Subcutaneous adipose tissue (tissue), 4 donors: ENCODE measurements around the gene GMIP. TPM values are rescaled to one million over a fixed set of nuclear protein-coding genes. Genes with fewer than 3 reads are reported as not detected.

ENCODE experiments used
- total RNA-seq, 4 donors: library from RNA; depleted of rRNA; stranded (reverse); fragments of >200 nt; gene quantifications; one replicate each; pipeline ENCODE4 v1.1.0, GENCODE V29; 2016
- TF ChIP-seq, protein P1 (sequence below): fragments of 450-650 bp; IDR thresholded peaks from one replicate; pipeline ENCODE4 v1.5.1; 2016; ENCODE audit warnings: low read depth, mild to moderate bottlenecking, control low read depth, antibody characterized with exemption, moderate library complexity

GMIP gene
- total RNA-seq, 4 donors from 2014 or later, result 5.2 to 18.9 (median 16.5) TPM

GRCh38 chr19:19602713-19603324, 40.6 kb downstream of the GMIP start:
- TF ChIP-seq, protein P1, sequence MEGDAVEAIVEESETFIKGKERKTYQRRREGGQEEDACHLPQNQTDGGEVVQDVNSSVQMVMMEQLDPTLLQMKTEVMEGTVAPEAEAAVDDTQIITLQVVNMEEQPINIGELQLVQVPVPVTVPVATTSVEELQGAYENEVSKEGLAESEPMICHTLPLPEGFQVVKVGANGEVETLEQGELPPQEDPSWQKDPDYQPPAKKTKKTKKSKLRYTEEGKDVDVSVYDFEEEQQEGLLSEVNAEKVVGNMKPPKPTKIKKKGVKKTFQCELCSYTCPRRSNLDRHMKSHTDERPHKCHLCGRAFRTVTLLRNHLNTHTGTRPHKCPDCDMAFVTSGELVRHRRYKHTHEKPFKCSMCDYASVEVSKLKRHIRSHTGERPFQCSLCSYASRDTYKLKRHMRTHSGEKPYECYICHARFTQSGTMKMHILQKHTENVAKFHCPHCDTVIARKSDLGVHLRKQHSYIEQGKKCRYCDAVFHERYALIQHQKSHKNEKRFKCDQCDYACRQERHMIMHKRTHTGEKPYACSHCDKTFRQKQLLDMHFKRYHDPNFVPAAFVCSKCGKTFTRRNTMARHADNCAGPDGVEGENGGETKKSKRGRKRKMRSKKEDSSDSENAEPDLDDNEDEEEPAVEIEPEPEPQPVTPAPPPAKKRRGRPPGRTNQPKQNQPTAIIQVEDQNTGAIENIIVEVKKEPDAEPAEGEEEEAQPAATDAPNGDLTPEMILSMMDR, result no peak

- TF ChIP-seq, protein P1, result no peak
Measured at GRCh38 chr19:19602136-19602712, 41.2 kb downstream of the GMIP start.

- TF ChIP-seq, protein P1, result no peak
Measured at GRCh38 chr19:19600793-19601330, 42.6 kb downstream of the GMIP start.

GRCh38 chr19:19597809-19598306, 45.6 kb downstream of the GMIP start:
- TF ChIP-seq, protein P1, result no peak

DNA sequence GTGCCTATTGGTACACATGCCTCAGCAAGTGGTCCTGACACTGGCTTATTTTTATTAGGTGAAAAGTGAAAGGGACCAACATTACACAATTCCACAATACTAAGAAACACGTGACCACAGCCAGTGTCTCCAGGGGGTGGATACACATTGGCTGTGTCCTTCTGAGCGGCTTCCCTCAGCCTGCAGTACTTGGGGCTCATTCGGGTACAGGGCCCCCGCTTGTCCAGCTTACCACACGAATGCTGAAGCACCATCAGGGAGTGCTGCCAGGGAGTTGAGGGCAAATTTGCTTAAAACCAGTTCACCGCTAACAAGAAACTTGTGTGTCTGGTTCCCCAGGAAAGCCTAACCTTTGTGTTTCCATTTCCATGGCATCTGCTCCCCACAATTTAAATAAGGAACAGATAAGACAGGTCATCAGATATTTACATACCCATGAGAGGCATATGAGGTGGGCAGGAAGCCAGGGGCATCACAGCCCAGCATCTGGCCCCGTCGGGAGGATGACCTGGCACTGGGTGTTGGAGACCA, 48.2 kb downstream of the GMIP start:
- TF ChIP-seq, protein P1, result no peak

DNA sequence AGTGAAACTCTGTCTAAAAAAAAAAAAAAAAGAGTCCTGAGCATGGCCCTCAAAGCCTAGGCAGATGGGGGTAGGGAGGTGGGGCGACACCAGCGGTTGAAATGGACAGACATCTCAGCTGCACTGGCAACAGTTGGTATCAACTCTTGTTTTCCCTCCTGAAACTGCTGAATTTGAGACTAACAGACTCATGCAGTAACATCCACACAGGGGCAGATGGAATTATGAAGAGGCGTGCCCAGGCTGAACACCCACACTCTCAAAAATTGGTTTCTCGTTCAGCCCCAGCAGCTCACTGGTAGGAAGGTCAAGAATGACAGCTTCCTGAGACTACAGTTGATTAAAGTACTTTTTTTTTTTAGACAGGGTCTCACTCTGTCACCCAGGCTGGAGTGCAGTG, 49.1 kb downstream of the GMIP start:
- TF ChIP-seq, protein P1, result no peak

GRCh38 chr19:19592690-19593089, 50.8 kb downstream of the GMIP start:
- TF ChIP-seq, protein P1, result no peak
